ENCODE measurements around the gene SLC3A2. TPM values are rescaled to one million over a fixed set of nuclear protein-coding genes. Genes with fewer than 3 reads are reported as not detected.
A peak's percentile ranks its signal among the peaks of the same experiment; 100 is the strongest.

The SLC3A2 gene
- total and polyA plus RNA-seq, 2 of the 13 experiments (the other 11 are each of a cell fraction or from before 2014, with no cell fraction given), result 213 to 226 TPM

- no peak for TF ChIP-seq ZNF17 (CRISPR knock-in tag; IDR thresholded peaks at IDR 0.05)
- peak; percentile 95 for TF ChIP-seq THAP11 (CRISPR knock-in tag; IDR thresholded peaks at IDR 0.05)
- TF ChIP-seq KLF15 (CRISPR knock-in tag; IDR thresholded peaks at IDR 0.05; ENCODE audit: borderline replicate concordance), result no peak
- TF ChIP-seq NFYB (CRISPR knock-in tag; IDR thresholded peaks at IDR 0.05), result peak; percentile 30; the same call in 1 of the 2 replicates
- TF ChIP-seq SIX1 (CRISPR knock-in tag; IDR thresholded peaks at IDR 0.05; ENCODE audit: borderline replicate concordance), result no peak
- peak; percentile 96 for TF ChIP-seq POLR2AphosphoS5 (IDR thresholded peaks at IDR 0.05; ENCODE audit: low read depth, low read length)
- no peak for TF ChIP-seq ZNF24 (IDR thresholded peaks at IDR 0.05)
- TF ChIP-seq, protein P1, sequence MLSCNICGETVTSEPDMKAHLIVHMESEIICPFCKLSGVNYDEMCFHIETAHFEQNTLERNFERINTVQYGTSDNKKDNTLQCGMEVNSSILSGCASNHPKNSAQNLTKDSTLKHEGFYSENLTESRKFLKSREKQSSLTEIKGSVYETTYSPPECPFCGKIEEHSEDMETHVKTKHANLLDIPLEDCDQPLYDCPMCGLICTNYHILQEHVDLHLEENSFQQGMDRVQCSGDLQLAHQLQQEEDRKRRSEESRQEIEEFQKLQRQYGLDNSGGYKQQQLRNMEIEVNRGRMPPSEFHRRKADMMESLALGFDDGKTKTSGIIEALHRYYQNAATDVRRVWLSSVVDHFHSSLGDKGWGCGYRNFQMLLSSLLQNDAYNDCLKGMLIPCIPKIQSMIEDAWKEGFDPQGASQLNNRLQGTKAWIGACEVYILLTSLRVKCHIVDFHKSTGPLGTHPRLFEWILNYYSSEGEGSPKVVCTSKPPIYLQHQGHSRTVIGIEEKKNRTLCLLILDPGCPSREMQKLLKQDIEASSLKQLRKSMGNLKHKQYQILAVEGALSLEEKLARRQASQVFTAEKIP (CRISPR knock-in tag; IDR thresholded peaks at IDR 0.05; ENCODE audit: borderline replicate concordance), result no peak
- TF ChIP-seq CENPX (CRISPR knock-in tag; IDR thresholded peaks at IDR 0.05), result no peak
- TF ChIP-seq ZNF441 (CRISPR knock-in tag; IDR thresholded peaks at IDR 0.05; ENCODE audit: borderline replicate concordance), result no peak
- no peak for TF ChIP-seq ZNF20 (CRISPR knock-in tag; IDR thresholded peaks at IDR 0.05)
- TF ChIP-seq SP1 (IDR thresholded peaks at IDR 0.05), result no peak
- peak; percentile 67 for TF ChIP-seq SP1 (CRISPR knock-in tag; IDR thresholded peaks at IDR 0.05)
- TF ChIP-seq GPBP1L1 (CRISPR knock-in tag; IDR thresholded peaks at IDR 0.05), result no peak
- peak; percentile 99 for TF ChIP-seq CREM (IDR thresholded peaks at IDR 0.05)
- TF ChIP-seq CREM (CRISPR knock-in tag; IDR thresholded peaks at IDR 0.05), result peak; percentile 94
- no peak; the same call in 1 of the 2 replicates for TF ChIP-seq ZNF160 (CRISPR knock-in tag; IDR thresholded peaks at IDR 0.05)
- peak; percentile 91 for TF ChIP-seq POGK (CRISPR knock-in tag; conservative IDR thresholded peaks at IDR 0.05)
- no peak for TF ChIP-seq PRMT3 (CRISPR knock-in tag; IDR thresholded peaks at IDR 0.05; ENCODE audit: borderline replicate concordance, low read depth)
- TF ChIP-seq TEAD3 (CRISPR knock-in tag; optimal IDR thresholded peaks at IDR 0.05; ENCODE audit: borderline replicate concordance), result peak; percentile 81
- TF ChIP-seq RNF219 (CRISPR knock-in tag; IDR thresholded peaks at IDR 0.05), result no peak
- no peak for TF ChIP-seq ZNF7 (CRISPR knock-in tag; IDR thresholded peaks at IDR 0.05)
- TF ChIP-seq, protein P2, sequence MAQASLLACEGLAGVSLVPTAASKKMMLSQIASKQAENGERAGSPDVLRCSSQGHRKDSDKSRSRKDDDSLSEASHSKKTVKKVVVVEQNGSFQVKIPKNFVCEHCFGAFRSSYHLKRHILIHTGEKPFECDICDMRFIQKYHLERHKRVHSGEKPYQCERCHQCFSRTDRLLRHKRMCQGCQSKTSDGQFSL (CRISPR knock-in tag; IDR thresholded peaks at IDR 0.05), result no peak
These were observed 41.4 kb upstream of the SLC3A2 start, which contains the start of gene WDR74 (continued) for GRCh38 chr11:62839050-62839945.
